ENCODE results near the gene AP5Z1.

GRCh38 chr7:4782333-4783291 lies 7.2 kb downstream of the AP5Z1 start:
- no peak for TF ChIP-seq POLR2AphosphoS5 (IDR thresholded peaks at IDR 0.05; ENCODE audit: borderline replicate concordance, low read depth, low read length)
- no peak for TF ChIP-seq EZH2 (IDR thresholded peaks at IDR 0.05)
- TF ChIP-seq FOXP2 (optimal IDR thresholded peaks at IDR 0.05; ENCODE audit: control extremely low read depth, extremely low read length, insufficient read depth) = no peak

All from SK-N-MC (cell line).